MM.1S (cell line): Measurements from ENCODE around the gene TLE1.
"Not testable (repeated sequence)": the region's sequence is repeated elsewhere in the genome, so short reads cannot be mapped to it uniquely, and the experiment has no call there.

Experiments used
- CTCF ChIP-seq: fragments of 300-600 bp; sonication (generic); IDR thresholded peaks from 2 replicates; pipeline ENCODE4 v1.5.1; 2016; ENCODE audit warnings: antibody characterized with exemption, low read length, mixed read lengths
- EZH2 ChIP-seq: fragments of 300-600 bp; sonication (generic); optimal IDR thresholded peaks from 2 replicates; pipeline ENCODE3; 2017; ENCODE audit warnings: low read depth, mild to moderate bottlenecking, antibody characterized with exemption, low read length, mixed read lengths
- EZH2phosphoT487 ChIP-seq: fragments of 300-600 bp; sonication (generic); IDR thresholded peaks from 2 replicates; pipeline ENCODE4 v1.6.1; 2018; ENCODE audit warnings: antibody characterized with exemption, low read length

DNA sequence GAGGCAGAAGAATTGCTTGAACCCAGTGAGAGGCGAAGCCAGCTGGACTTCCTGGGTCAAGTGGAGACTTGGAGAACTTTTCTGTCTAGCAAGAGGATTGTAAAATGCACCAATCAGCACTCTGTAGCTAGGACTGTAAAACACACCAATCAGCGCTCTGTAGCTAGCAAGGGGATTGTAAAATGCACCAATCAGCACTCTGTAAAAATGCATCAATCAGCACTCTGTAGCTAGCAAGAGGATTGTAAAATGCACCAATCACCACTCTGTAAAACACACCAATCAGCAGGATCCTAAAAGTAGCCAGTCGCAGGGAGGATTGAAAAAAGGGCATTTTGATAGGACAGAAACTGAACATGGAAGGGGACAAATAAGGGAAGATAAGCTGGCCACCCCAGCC, 41.2 kb upstream of the TLE1 start:
- TF ChIP-seq CTCF, EZH2, EZH2phosphoT487: not testable (repeated sequence)
